Measurements from ENCODE around the gene SHCBP1. TPM values are rescaled to one million over a fixed set of nuclear protein-coding genes. Genes with fewer than 3 reads are reported as not detected.

SHCBP1 gene
- total and polyA plus RNA-seq, 2 donors from 2014 or later: 1.6 to 2.6 TPM

DNA sequence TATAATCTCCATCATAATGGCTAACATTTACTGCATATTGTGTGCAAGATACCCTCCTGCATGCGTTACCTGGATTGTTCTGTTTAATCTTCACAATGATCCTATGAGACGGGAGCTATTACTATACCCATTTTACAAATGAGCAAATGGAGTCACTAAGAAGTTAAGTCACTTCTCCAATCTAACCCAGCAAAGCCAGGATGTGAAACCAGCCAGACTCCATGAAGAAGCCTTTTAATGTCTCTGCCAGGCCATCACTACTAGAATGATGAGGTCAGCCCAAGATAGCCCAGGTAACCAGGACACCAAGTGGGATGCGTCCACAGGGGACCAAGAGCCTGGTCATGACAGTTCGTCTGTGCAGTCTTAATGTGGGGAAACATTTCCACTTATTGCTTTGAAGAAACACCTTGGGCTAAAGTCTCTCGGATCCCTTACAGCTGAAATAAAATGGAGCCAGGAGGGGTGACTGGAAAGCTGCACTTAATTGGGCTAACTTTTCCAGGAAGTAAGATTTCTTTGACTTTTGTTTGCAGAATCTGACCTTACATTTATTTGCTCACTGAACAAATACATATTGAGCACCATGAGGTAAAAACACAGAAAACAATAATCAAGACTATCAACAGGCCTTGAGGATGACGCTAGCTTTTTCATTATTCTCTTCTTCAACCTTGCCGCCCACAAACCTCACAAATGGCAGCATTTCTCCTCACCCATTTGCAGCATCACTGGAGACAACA is 926 bp upstream of the SHCBP1 start:
- TF ChIP-seq, protein P1, sequence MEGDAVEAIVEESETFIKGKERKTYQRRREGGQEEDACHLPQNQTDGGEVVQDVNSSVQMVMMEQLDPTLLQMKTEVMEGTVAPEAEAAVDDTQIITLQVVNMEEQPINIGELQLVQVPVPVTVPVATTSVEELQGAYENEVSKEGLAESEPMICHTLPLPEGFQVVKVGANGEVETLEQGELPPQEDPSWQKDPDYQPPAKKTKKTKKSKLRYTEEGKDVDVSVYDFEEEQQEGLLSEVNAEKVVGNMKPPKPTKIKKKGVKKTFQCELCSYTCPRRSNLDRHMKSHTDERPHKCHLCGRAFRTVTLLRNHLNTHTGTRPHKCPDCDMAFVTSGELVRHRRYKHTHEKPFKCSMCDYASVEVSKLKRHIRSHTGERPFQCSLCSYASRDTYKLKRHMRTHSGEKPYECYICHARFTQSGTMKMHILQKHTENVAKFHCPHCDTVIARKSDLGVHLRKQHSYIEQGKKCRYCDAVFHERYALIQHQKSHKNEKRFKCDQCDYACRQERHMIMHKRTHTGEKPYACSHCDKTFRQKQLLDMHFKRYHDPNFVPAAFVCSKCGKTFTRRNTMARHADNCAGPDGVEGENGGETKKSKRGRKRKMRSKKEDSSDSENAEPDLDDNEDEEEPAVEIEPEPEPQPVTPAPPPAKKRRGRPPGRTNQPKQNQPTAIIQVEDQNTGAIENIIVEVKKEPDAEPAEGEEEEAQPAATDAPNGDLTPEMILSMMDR (IDR thresholded peaks at IDR 0.05; ENCODE audit: borderline replicate concordance, extremely low read depth, insufficient read depth): no peak
- no peaks in the 10 kb centered on the region for H3K9me3 ChIP-seq (ENCODE audit: control insufficient read depth in 2 of 3, insufficient read depth in 1 of 3, low read length in 3 of 3)
- FAIRE-seq (no peak), DNase-seq (peak in 1 of 5 donors; percentile 0)
- no peak overlapping the region for H3K27ac ChIP-seq (ENCODE audit: low read depth in 2 of 2, low read length in 2 of 2)
- no peak overlapping the region for H3K4me3 ChIP-seq (ENCODE audit: low read length in 3 of 3)
- intact Hi-C loops (cut with DNase I): no loop called here
- no peak overlapping the region for H3K9ac ChIP-seq (ENCODE audit: low read length in 3 of 3)
- H3K27me3 ChIP-seq (ENCODE audit: control insufficient read depth, insufficient read depth, low read length): no peaks in the 10 kb centered on the region
- peaks cover 0 to 4% (median 0%) of the 10 kb centered on the region in 3 donors for H3K4me1 ChIP-seq (ENCODE audit: control insufficient read depth in 2 of 3, insufficient read depth in 2 of 3, low read depth in 1 of 3, low read length in 3 of 3)
- H3K36me3 ChIP-seq (ENCODE audit: control insufficient read depth in 2 of 3, insufficient read depth in 3 of 3, low read length in 3 of 3): no peaks in the 10 kb centered on the region

- H3K4me3 ChIP-seq (ENCODE audit: low read length in 3 of 3): peak overlapping the region in 2 of 3 donors; percentile 48 to 62
- H3K9ac ChIP-seq (ENCODE audit: low read length in 3 of 3): peak overlapping the region in 1 of 3 donors; percentile 64
- DNase-seq (peak in 1 of 5 donors; percentile 17), FAIRE-seq (no peak)
- intact Hi-C loops (cut with DNase I): no loop called here
- no peaks in the 10 kb centered on the region for H3K27me3 ChIP-seq (ENCODE audit: control insufficient read depth, insufficient read depth, low read length)
- no peak overlapping the region for H3K27ac ChIP-seq (ENCODE audit: low read depth in 2 of 2, low read length in 2 of 2)
- H3K4me1 ChIP-seq (ENCODE audit: control insufficient read depth in 2 of 3, insufficient read depth in 2 of 3, low read depth in 1 of 3, low read length in 3 of 3): peaks cover 0 to 4% (median 0%) of the 10 kb centered on the region in 3 donors
- TF ChIP-seq, protein P1 (IDR thresholded peaks at IDR 0.05; ENCODE audit: borderline replicate concordance, extremely low read depth, insufficient read depth): no peak
- no peaks in the 10 kb centered on the region for H3K9me3 ChIP-seq (ENCODE audit: control insufficient read depth in 2 of 3, insufficient read depth in 1 of 3, low read length in 3 of 3)
- no peaks in the 10 kb centered on the region for H3K36me3 ChIP-seq (ENCODE audit: control insufficient read depth in 2 of 3, insufficient read depth in 3 of 3, low read length in 3 of 3)
These were observed 743 bp downstream of the SHCBP1 start for GRCh38 chr16:46620266-46621005.

DNA sequence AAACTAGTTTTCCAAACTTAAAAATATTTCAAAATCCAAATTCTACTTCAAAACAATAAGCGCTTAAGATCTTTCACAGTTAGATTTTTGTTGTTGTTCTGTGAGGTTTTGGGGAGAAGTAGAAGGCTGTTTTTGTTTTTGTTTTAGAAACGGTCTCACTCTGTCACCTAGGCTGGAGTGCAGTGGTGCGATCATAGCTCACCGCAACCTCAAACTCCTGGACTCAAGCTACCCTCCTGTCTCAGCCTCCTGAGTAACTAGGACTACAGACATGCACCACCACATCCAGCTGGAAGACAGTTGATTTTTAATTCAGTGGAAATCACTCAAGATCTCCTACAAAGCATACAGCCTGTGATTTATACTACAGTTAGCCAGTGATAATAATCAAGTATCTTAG is 2.7 kb downstream of the SHCBP1 start:
- Histone ChIP-seq H3K4me1 (ENCODE audit: control insufficient read depth in 2 of 3, insufficient read depth in 2 of 3, low read depth in 1 of 3, low read length in 3 of 3) (peaks cover 0 to 4% (median 0%) of the 10 kb centered on the region in 3 donors), H3K4me3 (ENCODE audit: low read length in 3 of 3) (no peak overlapping the region), H3K9ac (ENCODE audit: low read length in 3 of 3) (no peak overlapping the region), H3K36me3 (ENCODE audit: control insufficient read depth in 2 of 3, insufficient read depth in 3 of 3, low read length in 3 of 3) (no peaks in the 10 kb centered on the region), H3K27me3 (ENCODE audit: control insufficient read depth, insufficient read depth, low read length) (no peaks in the 10 kb centered on the region), H3K27ac (ENCODE audit: low read depth in 2 of 2, low read length in 2 of 2) (no peak overlapping the region), H3K9me3 (ENCODE audit: control insufficient read depth in 2 of 3, insufficient read depth in 1 of 3, low read length in 3 of 3) (no peaks in the 10 kb centered on the region)
- intact Hi-C loops (cut with DNase I): no loop called here
- FAIRE-seq (no peak), DNase-seq (no peak)
- TF ChIP-seq, protein P1 (IDR thresholded peaks at IDR 0.05; ENCODE audit: borderline replicate concordance, extremely low read depth, insufficient read depth): no peak

Data from kidney (tissue), 14 donors.